Uterus (tissue), 2 donors: ENCODE measurements around the gene PDF.

Experiments
- POLR2A ChIP-seq, 2 donors: fragments of 450-650 bp; IDR thresholded peaks; one replicate each; pipeline ENCODE4 v1.6.1; 2016; ENCODE audit warnings: antibody characterized with exemption in 2 of 2, mild to moderate bottlenecking in 1 of 2, moderate library complexity in 1 of 2
- TF ChIP-seq, protein P1 (sequence below), 4 experiments: fragments of 200-600 bp in 2 of 4; fragments of 450-650 bp in 2 of 4; sonication (generic) in 2 of 4; IDR thresholded peaks; one replicate each; pipeline ENCODE4 v1.5.1; 2016 to 2019; ENCODE audit warnings: antibody characterized with exemption in 4 of 4, mild to moderate bottlenecking in 2 of 4, moderate library complexity in 1 of 4

DNA sequence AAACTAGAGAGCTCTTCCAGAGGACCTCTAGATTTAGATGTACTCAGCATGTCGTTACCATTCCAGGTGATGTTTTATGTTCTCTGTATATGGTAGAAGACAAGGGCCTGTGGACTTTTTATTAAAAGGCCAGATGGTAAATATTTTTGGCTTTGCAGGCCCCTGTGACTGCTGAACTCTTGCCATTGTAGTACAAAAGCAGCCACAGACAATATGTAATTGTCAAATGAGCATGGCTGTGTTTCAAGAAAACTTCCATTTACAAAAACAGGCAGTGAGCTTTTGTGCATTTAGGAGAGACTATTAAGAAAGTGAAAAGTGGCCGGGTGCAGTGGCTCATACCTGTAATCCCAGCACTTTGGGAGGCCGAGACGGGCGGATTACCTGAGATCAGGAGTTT lies 13.8 kb upstream of the PDF start:
- TF ChIP-seq, protein P1, sequence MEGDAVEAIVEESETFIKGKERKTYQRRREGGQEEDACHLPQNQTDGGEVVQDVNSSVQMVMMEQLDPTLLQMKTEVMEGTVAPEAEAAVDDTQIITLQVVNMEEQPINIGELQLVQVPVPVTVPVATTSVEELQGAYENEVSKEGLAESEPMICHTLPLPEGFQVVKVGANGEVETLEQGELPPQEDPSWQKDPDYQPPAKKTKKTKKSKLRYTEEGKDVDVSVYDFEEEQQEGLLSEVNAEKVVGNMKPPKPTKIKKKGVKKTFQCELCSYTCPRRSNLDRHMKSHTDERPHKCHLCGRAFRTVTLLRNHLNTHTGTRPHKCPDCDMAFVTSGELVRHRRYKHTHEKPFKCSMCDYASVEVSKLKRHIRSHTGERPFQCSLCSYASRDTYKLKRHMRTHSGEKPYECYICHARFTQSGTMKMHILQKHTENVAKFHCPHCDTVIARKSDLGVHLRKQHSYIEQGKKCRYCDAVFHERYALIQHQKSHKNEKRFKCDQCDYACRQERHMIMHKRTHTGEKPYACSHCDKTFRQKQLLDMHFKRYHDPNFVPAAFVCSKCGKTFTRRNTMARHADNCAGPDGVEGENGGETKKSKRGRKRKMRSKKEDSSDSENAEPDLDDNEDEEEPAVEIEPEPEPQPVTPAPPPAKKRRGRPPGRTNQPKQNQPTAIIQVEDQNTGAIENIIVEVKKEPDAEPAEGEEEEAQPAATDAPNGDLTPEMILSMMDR (IDR thresholded peaks at IDR 0.05) = no peak
- no peak for TF ChIP-seq POLR2A (IDR thresholded peaks at IDR 0.05)
